ENCODE data around the gene CALY.

The CALY gene

DNA sequence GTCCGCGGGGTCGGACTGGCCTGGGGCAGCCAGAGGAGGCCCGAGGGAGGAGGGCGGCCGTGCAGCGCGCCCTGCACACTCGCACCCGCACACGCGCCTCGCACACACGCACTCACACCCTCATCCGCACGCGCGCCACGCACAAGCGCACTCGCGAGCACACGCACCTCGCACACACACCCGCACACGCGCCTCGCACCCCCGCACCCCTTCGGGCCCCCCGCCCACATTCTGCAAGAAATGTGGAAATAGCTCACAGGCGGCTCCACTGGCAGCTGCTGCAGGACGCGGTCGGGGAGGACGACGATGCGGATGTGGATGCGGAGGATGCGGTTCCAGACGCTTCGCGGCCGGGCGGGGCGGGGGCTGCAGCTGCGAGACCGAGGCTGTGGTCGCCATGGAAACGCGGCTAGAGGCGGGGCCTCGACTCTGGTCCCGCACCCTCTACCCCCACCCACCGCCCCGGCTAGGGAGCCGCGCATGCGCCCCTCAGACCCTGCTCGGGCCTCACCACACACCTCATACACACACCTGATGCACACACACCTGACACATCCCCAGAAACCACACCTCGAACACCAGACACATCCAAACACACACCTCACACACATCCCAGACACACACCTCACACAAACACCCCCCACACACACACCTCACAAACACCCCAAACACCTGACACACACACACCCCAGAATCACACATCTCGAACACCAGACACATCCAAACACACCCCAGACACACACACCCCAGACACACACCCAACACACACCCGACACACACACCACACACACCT is at the start of gene CALY (continued):
- peak; percentile 26; the same call in 1 of the 2 replicates for TF ChIP-seq ZBTB11 (tag by site-specific recombination; conservative IDR thresholded peaks at IDR 0.05; ENCODE audit: low read depth)
- TF ChIP-seq EGR2 (tag by site-specific recombination; IDR thresholded peaks at IDR 0.05; ENCODE audit: low read depth), result 0 out of 2 replicates have a peak, but pooled peaks have one; percentile 10
- TF ChIP-seq, protein P1, sequence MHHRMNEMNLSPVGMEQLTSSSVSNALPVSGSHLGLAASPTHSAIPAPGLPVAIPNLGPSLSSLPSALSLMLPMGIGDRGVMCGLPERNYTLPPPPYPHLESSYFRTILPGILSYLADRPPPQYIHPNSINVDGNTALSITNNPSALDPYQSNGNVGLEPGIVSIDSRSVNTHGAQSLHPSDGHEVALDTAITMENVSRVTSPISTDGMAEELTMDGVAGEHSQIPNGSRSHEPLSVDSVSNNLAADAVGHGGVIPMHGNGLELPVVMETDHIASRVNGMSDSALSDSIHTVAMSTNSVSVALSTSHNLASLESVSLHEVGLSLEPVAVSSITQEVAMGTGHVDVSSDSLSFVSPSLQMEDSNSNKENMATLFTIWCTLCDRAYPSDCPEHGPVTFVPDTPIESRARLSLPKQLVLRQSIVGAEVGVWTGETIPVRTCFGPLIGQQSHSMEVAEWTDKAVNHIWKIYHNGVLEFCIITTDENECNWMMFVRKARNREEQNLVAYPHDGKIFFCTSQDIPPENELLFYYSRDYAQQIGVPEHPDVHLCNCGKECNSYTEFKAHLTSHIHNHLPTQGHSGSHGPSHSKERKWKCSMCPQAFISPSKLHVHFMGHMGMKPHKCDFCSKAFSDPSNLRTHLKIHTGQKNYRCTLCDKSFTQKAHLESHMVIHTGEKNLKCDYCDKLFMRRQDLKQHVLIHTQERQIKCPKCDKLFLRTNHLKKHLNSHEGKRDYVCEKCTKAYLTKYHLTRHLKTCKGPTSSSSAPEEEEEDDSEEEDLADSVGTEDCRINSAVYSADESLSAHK (tag by site-specific recombination; IDR thresholded peaks at IDR 0.05), result peak; percentile 60; the same call in 1 of the 2 replicates
- TF ChIP-seq, protein P2, sequence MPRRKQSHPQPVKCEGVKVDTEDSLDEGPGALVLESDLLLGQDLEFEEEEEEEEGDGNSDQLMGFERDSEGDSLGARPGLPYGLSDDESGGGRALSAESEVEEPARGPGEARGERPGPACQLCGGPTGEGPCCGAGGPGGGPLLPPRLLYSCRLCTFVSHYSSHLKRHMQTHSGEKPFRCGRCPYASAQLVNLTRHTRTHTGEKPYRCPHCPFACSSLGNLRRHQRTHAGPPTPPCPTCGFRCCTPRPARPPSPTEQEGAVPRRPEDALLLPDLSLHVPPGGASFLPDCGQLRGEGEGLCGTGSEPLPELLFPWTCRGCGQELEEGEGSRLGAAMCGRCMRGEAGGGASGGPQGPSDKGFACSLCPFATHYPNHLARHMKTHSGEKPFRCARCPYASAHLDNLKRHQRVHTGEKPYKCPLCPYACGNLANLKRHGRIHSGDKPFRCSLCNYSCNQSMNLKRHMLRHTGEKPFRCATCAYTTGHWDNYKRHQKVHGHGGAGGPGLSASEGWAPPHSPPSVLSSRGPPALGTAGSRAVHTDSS (tag by site-specific recombination; IDR thresholded peaks at IDR 0.05), result no peak
- TF ChIP-seq ZNF514 (tag by site-specific recombination; IDR thresholded peaks at IDR 0.05), result peak; percentile 82; the same call in 1 of the 2 replicates
- TF ChIP-seq ZNF398 (tag by site-specific recombination; IDR thresholded peaks at IDR 0.05), result 0 out of 2 replicates have a peak, but pooled peaks have one; percentile 31
- TF ChIP-seq ZNF146 (tag by site-specific recombination; IDR thresholded peaks at IDR 0.05), result 0 out of 2 replicates have a peak, but pooled peaks have one; percentile 3
- TF ChIP-seq ZNF670 (tag by site-specific recombination; IDR thresholded peaks at IDR 0.05; ENCODE audit: low read depth), result peak; percentile 83; the same call in 1 of the 2 replicates
- 0 out of 2 replicates have a peak, but pooled peaks have one; percentile 32 for TF ChIP-seq ZNF155 (tag by site-specific recombination; IDR thresholded peaks at IDR 0.05)
- 0 out of 2 replicates have a peak, but pooled peaks have one; percentile 10 for TF ChIP-seq ZNF530 (tag by site-specific recombination; IDR thresholded peaks at IDR 0.05; ENCODE audit: low read depth)
- peak; percentile 17; the same call in 1 of the 2 replicates for TF ChIP-seq ZNF266 (tag by site-specific recombination; IDR thresholded peaks at IDR 0.05; ENCODE audit: low read depth)
- TF ChIP-seq ZNF354C (tag by site-specific recombination; IDR thresholded peaks at IDR 0.05; ENCODE audit: borderline replicate concordance, low read depth), result no peak
- TF ChIP-seq ZNF571 (tag by site-specific recombination; IDR thresholded peaks at IDR 0.05), result no peak
- no peak for TF ChIP-seq ZNF449 (tag by site-specific recombination; IDR thresholded peaks at IDR 0.05)
- peak; percentile 70 for TF ChIP-seq KLF1 (tag by site-specific recombination; IDR thresholded peaks at IDR 0.05)
- TF ChIP-seq SCRT1 (tag by site-specific recombination; IDR thresholded peaks at IDR 0.05; ENCODE audit: borderline replicate concordance), result peak; percentile 91
- TF ChIP-seq ZNF366 (tag by site-specific recombination; conservative IDR thresholded peaks at IDR 0.05), result no peak
- TF ChIP-seq ZEB2 (tag by site-specific recombination; IDR thresholded peaks at IDR 0.05), result peak; percentile 56; the same call in 1 of the 2 replicates
- TF ChIP-seq, protein P3, sequence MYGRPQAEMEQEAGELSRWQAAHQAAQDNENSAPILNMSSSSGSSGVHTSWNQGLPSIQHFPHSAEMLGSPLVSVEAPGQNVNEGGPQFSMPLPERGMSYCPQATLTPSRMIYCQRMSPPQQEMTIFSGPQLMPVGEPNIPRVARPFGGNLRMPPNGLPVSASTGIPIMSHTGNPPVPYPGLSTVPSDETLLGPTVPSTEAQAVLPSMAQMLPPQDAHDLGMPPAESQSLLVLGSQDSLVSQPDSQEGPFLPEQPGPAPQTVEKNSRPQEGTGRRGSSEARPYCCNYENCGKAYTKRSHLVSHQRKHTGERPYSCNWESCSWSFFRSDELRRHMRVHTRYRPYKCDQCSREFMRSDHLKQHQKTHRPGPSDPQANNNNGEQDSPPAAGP (tag by site-specific recombination; IDR thresholded peaks at IDR 0.05), result peak; percentile 14
